HG02885 (cell line): ENCODE data around the gene ZMIZ2.
A peak's percentile ranks its signal among the peaks of the same experiment; 100 is the strongest.
"Not testable (repeated sequence)": the region's sequence is repeated elsewhere in the genome, so short reads cannot be mapped to it uniquely, and the experiment has no call there.

Experiments
- ATAC-seq: cut with Tn5 transposase; IDR thresholded peaks from one replicate; pipeline ENCODE4 v1.9.1; 2021; ENCODE audit warnings: mild to moderate bottlenecking; ENCODE audit not compliant: unreplicated experiment, poor library complexity

Gene ZMIZ2

GRCh38 chr7:44769376-44769775 lies 20.7 kb downstream of the ZMIZ2 start:
- no peak for ATAC-seq

- ATAC-seq, result peak; percentile 78
These were observed 21.2 kb downstream of the ZMIZ2 start for GRCh38 chr7:44769776-44770294.

GRCh38 chr7:44771358-44771757 lies 22.7 kb downstream of the ZMIZ2 start:
- no peak for ATAC-seq

GRCh38 chr7:44772440-44772839 lies 23.8 kb downstream of the ZMIZ2 start:
- no peak for ATAC-seq

- no peak for ATAC-seq
These were observed 24.2 kb downstream of the ZMIZ2 start for GRCh38 chr7:44772867-44773266.

GRCh38 chr7:44774486-44774885 lies 25.8 kb downstream of the ZMIZ2 start:
- not testable (repeated sequence) for ATAC-seq

GRCh38 chr7:44775383-44776107 lies 26.9 kb downstream of the ZMIZ2 start:
- ATAC-seq, result no peak

- no peak for ATAC-seq
These were observed 27.6 kb downstream of the ZMIZ2 start for GRCh38 chr7:44776211-44776610.

- no peak for ATAC-seq
These were observed 33.8 kb downstream of the ZMIZ2 start for GRCh38 chr7:44782460-44782859.

GRCh38 chr7:44783407-44783806 lies 34.8 kb downstream of the ZMIZ2 start:
- no peak for ATAC-seq

GRCh38 chr7:44784364-44784763 lies 35.7 kb downstream of the ZMIZ2 start:
- no peak for ATAC-seq

- not testable (repeated sequence) for ATAC-seq
These were observed 36.6 kb downstream of the ZMIZ2 start for GRCh38 chr7:44785218-44785617.

- ATAC-seq, result no peak
These were observed 38.4 kb downstream of the ZMIZ2 start for GRCh38 chr7:44787041-44787440.

- ATAC-seq, result no peak
These were observed 39.1 kb downstream of the ZMIZ2 start for GRCh38 chr7:44787762-44788161.

- ATAC-seq, result no peak
These were observed 41.3 kb downstream of the ZMIZ2 start for GRCh38 chr7:44789990-44790389.

- no peak for ATAC-seq
These were observed 42.9 kb downstream of the ZMIZ2 start for GRCh38 chr7:44791278-44792219.

- no peak for ATAC-seq
These were observed 45.3 kb downstream of the ZMIZ2 start for GRCh38 chr7:44793919-44794318.

GRCh38 chr7:44794331-44794730 lies 45.7 kb downstream of the ZMIZ2 start:
- ATAC-seq, result no peak

GRCh38 chr7:44796034-44796503 lies 47.4 kb downstream of the ZMIZ2 start:
- ATAC-seq, result peak; percentile 30

GRCh38 chr7:44796504-44797328 lies 48.1 kb downstream of the ZMIZ2 start, which contains the start of gene PPIA:
TSS of gene PPIA (plus strand) at chr7:44796681. CDS start at chr7:44796725, 44 bp downstream.
- ATAC-seq, result peak; percentile 92
